Activated naive CD8-positive, alpha-beta T cell treated with anti-CD3 and anti-CD28 coated beads for 36 hours (primary cell): Measurements from ENCODE around the gene PQBP1. TPM values are rescaled to one million over a fixed set of nuclear protein-coding genes. Genes with fewer than 3 reads are reported as not detected.

Experiments used
- DNase-seq: peaks from one replicate; pipeline ENCODE4 v3.0.0; 2021
- H3K27ac Mint-ChIP-seq: one replicate; pipeline ENCODE4 v1.8.0; 2022; ENCODE audit warnings: mild to moderate bottlenecking, moderate library complexity, mixed read lengths
- H3K27me3 Mint-ChIP-seq: one replicate; pipeline ENCODE4 v1.8.0; 2022; ENCODE audit warnings: mild to moderate bottlenecking, mixed read lengths
- H3K36me3 Mint-ChIP-seq: one replicate; pipeline ENCODE4 v1.8.0; 2021; ENCODE audit warnings: mild to moderate bottlenecking, mixed read lengths
- H3K4me1 Mint-ChIP-seq: one replicate; pipeline ENCODE4 v1.8.0; 2021; ENCODE audit warnings: mixed read lengths
- H3K4me3 Mint-ChIP-seq: one replicate; pipeline ENCODE4 v1.8.0; 2022; ENCODE audit warnings: mild to moderate bottlenecking, moderate library complexity, mixed read lengths
- H3K9me3 Mint-ChIP-seq: one replicate; pipeline ENCODE4 v1.8.0; 2022; ENCODE audit warnings: mixed read lengths
- total RNA-seq, 2 experiments: library from RNA; stranded (reverse); gene quantifications; one replicate each; pipeline ENCODE4 v1.2.3, GENCODE V29; 2021

The PQBP1 gene
- total RNA-seq, 2 experiments from 2014 or later, result 84.3 to 85.7 TPM

DNA sequence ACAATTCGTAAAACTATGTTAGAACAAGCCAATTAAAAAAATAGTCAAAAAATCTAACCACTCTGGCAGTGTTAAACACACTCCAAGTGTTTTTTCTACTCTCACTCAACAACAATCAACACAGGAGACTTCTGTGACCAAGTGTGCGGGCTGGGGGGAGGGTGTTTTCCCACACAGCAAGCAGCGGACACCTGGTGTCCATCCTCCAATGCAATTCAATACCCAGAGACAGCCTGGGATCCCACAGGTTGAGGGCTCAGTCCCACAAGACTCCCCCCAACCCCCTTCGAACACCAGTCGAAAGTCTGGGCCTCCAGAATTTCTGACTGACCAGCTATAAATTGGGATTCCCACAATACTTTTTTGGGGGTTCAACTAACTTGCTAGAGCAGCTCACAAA is 29.4 kb downstream of the PQBP1 start:
- no peaks in the 10 kb centered on the region for H3K9me3 Mint-ChIP-seq

DNA sequence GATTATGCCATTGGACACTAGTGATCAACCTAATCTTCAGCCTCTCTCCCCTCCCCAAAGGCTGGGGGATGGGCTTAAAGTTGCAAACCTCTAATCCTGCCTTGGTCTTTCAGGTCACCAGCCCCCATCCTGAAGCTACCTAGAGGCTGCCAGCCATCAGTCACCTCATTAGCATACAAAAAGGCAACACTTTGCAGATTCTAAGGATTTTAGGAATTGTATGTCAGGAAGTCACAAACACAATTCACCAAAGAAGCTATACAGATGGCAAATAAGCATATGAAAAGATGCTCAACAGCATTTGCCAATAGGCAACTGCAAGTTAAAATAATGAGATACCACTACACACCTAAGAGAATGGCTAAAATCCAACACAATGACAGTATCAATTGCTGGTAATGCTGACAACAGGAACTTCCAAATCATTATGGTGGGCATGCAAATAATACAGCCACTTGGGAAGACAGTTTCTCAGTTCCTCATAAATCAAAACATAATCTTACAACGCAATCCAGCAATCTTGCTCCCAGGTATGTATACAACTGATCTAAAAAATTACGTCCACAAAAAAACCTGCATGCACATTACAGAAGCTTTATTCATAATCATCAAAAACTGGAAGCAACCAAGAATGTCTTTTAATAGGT is 30.1 kb downstream of the PQBP1 start:
- no peak overlapping the region for H3K27ac Mint-ChIP-seq
- peaks cover 17% of the 10 kb centered on the region for H3K4me1 Mint-ChIP-seq
- no peak for DNase-seq
- no peaks in the 10 kb centered on the region for H3K27me3 Mint-ChIP-seq
- no peaks in the 10 kb centered on the region for H3K9me3 Mint-ChIP-seq
- no peak overlapping the region for H3K4me3 Mint-ChIP-seq
- H3K36me3 Mint-ChIP-seq, result peaks cover 26% of the 10 kb centered on the region

More for the DNA sequence above, 29.4 kb downstream of the PQBP1 start:
- no peak for DNase-seq
- H3K4me1 Mint-ChIP-seq, result peaks cover 19% of the 10 kb centered on the region
- H3K27me3 Mint-ChIP-seq, result no peaks in the 10 kb centered on the region
- peaks cover 27% of the 10 kb centered on the region for H3K36me3 Mint-ChIP-seq
- H3K4me3 Mint-ChIP-seq, result no peak overlapping the region
- H3K27ac Mint-ChIP-seq, result no peak overlapping the region

DNA sequence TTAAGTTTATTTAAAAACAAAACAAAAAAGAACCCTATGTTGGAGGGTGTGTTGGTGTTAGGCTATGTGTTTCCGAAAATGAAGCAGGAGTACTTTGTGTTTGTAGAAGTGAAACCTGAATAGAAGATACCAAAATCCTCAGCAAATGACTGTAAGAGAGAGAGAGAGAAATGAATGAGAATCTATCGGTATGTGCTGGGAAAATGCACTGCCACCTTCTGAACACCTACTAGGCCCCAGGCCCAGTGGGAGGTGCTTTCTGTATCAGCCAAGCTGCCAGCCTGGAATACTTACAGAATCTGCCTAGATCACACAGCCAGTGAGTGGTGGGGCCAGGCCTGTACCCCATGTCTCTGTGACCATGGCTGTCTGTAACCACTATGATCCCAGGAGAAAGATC is 36.0 kb downstream of the PQBP1 start:
- Mint-ChIP-seq H3K36me3 (peaks cover 56% of the 10 kb centered on the region), H3K27ac (peak overlapping the region; percentile 99), H3K27me3 (no peaks in the 10 kb centered on the region), H3K9me3 (no peaks in the 10 kb centered on the region), H3K4me3 (peak overlapping the region; percentile 47), H3K4me1 (peaks cover 43% of the 10 kb centered on the region)
- no peak for DNase-seq

DNA sequence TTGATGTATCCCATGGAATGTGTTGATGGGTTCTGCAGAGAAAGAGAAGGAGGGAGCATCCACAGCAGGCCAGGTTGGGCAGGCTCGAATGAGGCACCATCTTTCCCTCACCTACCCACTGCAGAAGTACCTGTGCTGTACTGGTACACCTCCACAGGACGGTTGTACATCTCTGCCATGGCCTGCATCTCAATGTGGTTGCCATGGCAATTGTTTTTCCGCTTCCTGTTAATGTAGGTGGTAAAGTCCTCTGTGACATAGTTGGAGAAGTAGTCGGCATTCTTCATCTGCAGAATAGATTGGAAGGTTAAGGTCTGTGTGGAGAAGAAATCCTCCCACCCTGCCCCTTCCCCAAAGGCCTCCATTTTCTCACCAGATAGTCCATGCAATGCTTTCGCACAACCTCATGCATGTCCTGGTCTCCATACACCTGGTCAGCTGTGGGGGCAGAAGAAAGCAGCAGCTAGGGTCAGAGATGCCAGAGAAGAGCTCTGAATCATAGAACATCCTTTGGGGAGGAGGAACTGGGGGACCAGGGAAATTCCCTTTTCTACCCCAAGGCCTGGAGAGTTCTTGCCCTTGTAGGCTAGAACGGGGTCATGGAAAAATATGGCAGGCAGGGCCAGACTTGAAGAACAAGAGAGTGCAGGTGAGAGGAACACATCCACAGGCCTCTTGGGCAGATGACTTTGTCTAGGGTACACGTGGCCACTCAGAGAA is 37.0 kb downstream of the PQBP1 start:
- H3K36me3 Mint-ChIP-seq, result peaks cover 59% of the 10 kb centered on the region
- H3K4me3 Mint-ChIP-seq, result peak overlapping the region; percentile 55
- peak overlapping the region; percentile 99 for H3K27ac Mint-ChIP-seq
- peaks cover 53% of the 10 kb centered on the region for H3K4me1 Mint-ChIP-seq
- DNase-seq, result no peak
- no peaks in the 10 kb centered on the region for H3K27me3 Mint-ChIP-seq
- H3K9me3 Mint-ChIP-seq, result no peaks in the 10 kb centered on the region

DNA sequence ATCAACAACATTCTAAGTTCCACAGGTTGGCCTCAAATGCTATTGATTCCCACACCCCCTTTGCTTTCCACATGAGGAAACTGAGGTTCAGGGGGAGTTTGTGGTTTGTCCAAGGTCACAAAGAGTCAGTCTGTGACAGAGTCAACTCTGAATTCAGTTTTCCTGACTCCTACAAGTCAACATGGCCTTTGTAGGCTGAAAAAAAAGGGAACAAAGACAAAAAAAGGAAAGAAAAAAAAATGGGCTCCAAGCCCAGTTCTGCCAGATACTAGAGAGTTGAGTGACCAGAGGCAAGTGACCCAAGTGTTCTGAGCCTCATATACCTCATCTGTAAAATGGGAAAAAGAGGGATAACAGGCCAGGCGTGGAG is 37.6 kb downstream of the PQBP1 start:
- DNase-seq, result no peak
- Mint-ChIP-seq H3K4me3 (peak overlapping the region; percentile 55), H3K27ac (peak overlapping the region; percentile 99), H3K36me3 (peaks cover 60% of the 10 kb centered on the region), H3K4me1 (peaks cover 57% of the 10 kb centered on the region), H3K9me3 (no peaks in the 10 kb centered on the region), H3K27me3 (no peaks in the 10 kb centered on the region)

DNA sequence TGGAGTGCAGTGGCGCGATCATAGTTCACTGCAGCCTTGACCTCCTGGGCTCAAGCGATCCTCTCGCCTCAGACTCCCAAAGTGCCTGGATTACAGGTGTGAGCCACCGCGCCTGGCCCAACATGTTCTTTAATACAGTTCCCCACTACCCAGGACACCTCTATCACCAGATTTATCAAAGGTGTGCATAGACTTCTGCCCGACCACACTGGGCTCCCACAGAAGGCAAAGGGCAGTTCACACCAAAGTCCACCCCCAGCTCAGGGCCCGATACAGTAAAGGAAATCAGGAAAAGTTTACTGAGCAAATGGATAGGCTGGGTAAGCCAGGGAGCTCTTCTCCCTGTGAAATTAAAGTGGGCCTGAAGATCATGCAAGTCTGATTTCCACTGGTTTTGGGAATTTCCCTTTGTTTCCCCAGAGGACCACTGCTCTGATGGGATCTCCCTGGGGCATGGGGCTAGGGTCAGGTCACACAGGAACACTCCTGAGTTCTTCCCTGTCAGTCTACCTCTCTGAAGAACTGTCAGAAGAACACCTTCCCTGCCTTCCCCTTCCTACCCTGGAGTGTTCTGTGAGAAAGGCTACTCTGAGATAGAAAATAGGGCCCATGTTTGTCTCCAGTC is 38.8 kb downstream of the PQBP1 start:
- H3K4me1 Mint-ChIP-seq, result peaks cover 66% of the 10 kb centered on the region
- H3K36me3 Mint-ChIP-seq, result peaks cover 60% of the 10 kb centered on the region
- H3K27ac Mint-ChIP-seq, result peak overlapping the region; percentile 99
- H3K4me3 Mint-ChIP-seq, result peak overlapping the region; percentile 81
- peaks cover under 1% of the 10 kb centered on the region for H3K9me3 Mint-ChIP-seq
- no peaks in the 10 kb centered on the region for H3K27me3 Mint-ChIP-seq
- DNase-seq, result no peak

DNA sequence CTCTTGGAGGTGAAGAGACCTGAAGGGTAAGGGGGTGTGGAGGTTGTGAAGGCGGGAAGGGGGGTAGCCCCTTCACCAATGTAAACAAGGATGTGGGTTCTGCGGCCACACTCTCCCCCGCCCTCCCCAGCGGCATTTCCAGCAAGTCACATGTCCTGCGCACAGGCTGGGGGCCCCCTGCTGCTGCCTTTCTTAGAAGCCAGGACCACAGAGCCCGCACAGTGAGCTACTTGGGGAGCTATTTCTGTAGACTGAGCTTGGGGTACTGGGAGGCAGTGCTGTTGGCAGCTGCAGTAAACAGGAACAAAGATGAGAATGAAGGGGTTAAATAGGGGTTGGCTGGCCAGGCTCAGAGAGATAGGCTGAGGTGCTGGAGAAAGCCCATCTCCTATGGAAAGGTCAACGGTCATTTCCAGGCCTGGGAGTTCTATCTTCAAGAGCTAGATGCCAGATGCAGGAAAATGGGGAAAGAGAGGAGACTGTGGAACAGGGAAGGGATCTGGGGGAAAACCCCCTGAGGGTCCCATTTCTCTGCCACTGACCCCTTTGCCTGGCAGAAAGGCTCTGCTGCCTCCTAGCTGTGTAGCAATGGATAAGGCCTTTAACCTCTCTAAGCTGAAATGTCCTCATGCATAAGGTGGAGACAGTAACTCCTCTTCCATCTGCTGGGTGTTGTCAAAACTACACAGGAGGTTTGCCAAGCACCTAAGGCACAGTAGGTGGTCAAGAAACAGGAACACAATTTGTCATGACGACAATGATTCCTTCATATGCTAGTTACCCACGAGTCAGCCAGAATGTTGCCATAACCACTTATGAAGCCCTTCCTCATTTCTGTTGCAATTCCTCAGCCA is 39.6 kb downstream of the PQBP1 start:
- Mint-ChIP-seq H3K4me3 (peak overlapping the region; percentile 81), H3K9me3 (peaks cover 2% of the 10 kb centered on the region), H3K27ac (peak overlapping the region; percentile 99), H3K36me3 (peaks cover 67% of the 10 kb centered on the region), H3K4me1 (peaks cover 73% of the 10 kb centered on the region), H3K27me3 (no peaks in the 10 kb centered on the region)
- DNase-seq, result peak; percentile 88

DNA sequence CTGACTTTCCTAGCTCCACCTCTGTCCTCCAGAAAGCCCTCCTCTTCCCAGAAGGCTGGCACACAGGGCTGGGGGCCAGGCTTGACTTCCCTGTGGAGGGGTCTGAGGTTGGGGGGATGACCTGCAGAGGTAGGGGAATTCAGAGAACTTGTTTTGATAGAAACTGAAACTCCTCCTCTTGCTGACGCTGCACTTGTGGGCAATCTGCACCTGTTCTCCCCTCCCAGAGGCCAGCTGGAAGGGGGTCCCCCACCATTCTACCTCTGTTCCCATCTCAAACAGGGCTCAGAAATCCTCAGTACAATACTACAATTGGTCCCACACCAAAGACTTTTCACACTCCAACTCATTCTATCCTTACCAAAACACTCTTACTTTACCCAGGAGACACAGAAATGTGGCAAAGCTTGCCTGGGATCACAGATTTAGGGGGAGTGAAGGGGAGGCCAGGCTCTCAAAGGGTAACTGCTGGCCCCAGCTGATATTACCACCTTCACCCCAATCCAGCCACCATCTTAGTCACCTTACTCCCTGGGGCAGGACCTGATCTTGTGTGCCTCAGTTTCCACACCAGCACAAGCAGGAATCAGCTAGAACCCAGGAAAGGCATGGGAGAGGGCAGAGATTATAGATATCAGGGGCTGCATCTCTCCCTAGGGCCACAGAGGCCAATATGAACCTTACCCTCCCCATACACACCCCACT is 41.1 kb downstream of the PQBP1 start:
- Mint-ChIP-seq H3K9me3 (peaks cover 2% of the 10 kb centered on the region), H3K4me3 (peak overlapping the region; percentile 60), H3K36me3 (peaks cover 72% of the 10 kb centered on the region), H3K4me1 (peaks cover 82% of the 10 kb centered on the region), H3K27me3 (no peaks in the 10 kb centered on the region), H3K27ac (peak overlapping the region; percentile 99)
- peak; percentile 79 for DNase-seq

DNA sequence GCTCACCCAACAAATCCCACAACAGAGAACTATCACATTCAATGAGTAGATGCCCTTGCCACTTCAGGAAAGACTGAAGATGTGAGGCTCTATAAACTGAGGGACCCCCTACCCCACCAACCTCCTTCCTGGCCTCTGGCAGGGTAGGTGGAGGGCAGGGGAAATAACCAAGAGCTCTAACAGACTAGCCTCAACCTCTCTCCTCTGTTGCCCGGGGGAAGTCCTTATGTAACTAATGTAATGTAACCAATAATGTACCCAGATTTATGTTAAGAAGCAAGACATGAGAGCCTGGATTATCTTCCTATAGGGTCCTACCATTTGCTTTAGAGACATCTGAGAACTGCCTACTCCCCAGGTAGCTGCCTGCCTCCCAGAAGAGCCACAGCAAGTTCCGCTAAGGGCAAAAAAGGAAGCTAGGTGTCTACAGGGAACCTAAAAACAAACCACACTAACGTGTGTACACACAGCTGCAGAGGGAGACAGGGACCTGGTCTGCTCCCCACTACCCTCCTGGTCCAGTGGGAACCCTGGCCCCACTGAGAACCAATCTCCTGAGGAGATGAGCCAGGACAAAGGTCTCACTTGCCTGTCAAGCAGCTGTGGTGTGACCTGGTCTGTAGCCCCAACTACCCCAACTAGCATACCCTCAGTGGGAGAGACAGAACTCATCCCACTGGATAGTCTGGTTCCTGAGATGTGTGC is 41.9 kb downstream of the PQBP1 start:
- Mint-ChIP-seq H3K27me3 (no peaks in the 10 kb centered on the region), H3K4me1 (peaks cover 79% of the 10 kb centered on the region), H3K9me3 (peaks cover 2% of the 10 kb centered on the region), H3K27ac (peak overlapping the region; percentile 99), H3K36me3 (peaks cover 64% of the 10 kb centered on the region), H3K4me3 (peak overlapping the region; percentile 60)
- DNase-seq, result no peak

DNA sequence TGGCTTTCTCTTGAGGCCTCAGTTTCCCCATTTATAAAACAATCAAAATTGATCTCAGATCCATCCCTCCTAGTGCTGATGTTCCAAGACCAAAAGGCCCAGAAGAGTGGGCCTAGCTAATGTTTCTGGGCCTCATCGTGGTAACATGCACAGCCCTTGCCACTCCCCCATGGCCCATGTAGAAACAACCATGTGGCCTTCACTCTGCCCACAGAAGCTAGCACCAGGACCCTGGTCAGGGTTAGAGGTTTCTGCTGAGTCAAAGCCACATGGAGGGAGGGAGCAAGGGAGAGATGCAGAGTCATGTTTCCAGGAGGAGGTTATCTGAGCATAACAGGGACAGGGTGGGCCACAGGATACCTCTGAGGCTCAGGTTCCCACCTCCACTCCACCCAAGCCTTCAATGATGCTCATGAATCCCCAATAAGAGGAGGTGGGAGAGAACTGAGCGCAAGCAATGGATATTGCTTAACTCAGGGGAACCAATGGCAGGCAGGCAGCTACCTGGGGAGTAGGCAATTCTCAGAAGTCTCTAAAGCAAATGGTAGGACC is 42.8 kb downstream of the PQBP1 start:
- Mint-ChIP-seq H3K27me3 (no peaks in the 10 kb centered on the region), H3K4me3 (no peak overlapping the region), H3K27ac (peak overlapping the region; percentile 99), H3K36me3 (peaks cover 58% of the 10 kb centered on the region), H3K4me1 (peaks cover 71% of the 10 kb centered on the region), H3K9me3 (peaks cover 2% of the 10 kb centered on the region)
- no peak for DNase-seq

DNA sequence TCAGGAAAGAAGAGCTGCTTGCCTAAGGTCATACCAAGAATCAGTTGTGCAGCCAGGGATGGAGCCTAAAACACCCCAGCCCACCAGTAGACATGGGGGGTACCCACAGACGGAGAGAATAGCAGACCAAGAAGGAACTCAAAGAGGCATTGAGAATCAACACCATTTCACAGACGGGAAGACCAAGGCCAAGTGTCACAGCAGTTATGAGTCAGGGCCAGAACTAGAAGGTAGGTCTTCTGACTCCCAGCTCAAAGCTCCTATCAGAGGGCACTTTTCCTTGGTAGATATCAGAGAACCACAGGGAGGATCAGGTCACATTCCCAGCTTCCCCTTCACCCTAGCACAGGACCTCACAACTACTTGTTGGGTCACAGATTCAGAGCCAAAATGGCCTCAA is 45.2 kb downstream of the PQBP1 start:
- Mint-ChIP-seq H3K27ac (peak overlapping the region; percentile 99), H3K36me3 (peaks cover 39% of the 10 kb centered on the region), H3K27me3 (no peaks in the 10 kb centered on the region), H3K4me1 (peaks cover 62% of the 10 kb centered on the region), H3K4me3 (peak overlapping the region; percentile 57), H3K9me3 (peaks cover 2% of the 10 kb centered on the region)
- DNase-seq, result no peak

DNA sequence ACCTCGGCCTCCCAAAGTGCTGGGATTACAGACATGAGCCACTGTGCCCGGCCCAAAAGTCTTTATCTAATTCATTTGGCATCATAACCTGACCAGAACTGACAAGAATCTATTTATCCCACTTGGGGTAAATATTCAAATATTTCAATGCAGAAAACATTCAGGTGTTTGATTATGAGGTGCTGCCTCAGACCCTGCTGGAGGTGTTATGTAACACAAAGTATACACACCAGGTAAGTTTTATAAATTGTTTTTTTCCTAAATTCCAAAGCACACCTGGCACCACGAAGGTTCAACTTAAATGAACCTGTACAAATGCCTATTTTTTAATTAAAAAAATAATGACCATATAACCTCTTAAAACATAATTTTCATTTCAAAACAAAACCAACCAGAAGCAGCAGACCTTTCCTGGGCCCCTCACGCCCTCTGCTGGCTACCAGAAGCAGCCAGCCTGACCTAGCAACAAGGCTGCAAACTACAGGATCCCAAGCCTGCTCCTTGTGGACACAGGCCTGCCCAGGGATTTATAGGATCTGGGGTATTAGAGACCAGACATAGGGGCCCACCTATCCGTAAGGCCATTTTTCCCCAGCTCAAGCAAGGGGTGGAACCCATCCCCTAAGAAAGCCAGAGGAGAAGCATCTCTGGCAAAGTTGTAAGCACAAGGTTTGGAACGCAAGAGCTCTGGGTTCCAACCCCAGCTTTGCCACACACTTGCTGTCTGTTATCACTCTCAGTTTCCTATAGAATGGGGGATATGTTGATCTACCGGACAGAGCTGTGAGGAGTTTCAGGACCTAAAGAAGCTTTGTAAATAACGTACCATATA is 48.0 kb downstream of the PQBP1 start:
- H3K4me3 Mint-ChIP-seq, result peak overlapping the region; percentile 14

DNA sequence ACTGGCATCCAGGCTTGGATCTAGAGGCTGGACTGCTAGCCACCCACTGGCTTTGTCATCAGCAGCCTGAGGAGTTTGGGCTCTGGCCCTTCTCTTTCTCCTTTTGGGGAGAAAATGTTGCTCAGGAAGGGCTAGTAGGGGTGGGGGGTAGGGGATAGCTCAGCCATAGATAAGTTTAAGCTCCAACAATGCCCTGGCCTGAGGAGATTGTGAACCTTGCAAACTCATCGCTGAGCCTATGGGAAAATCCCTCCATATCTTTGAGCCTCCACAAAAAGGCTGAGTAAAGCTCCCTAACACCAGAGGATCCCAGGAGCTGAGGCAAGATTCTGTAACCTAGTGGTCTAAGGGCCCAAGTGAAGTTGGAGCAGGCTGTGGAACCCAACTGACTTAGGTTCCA is 50.9 kb downstream of the PQBP1 start:
- H3K27me3 Mint-ChIP-seq, result no peaks in the 10 kb centered on the region
- no peaks in the 10 kb centered on the region for H3K9me3 Mint-ChIP-seq
- no peak overlapping the region for H3K4me3 Mint-ChIP-seq
- peaks cover 13% of the 10 kb centered on the region for H3K36me3 Mint-ChIP-seq
- H3K27ac Mint-ChIP-seq, result no peak overlapping the region
- peaks cover 30% of the 10 kb centered on the region for H3K4me1 Mint-ChIP-seq
- DNase-seq, result no peak

More for the DNA sequence above, 48.0 kb downstream of the PQBP1 start:
- Mint-ChIP-seq H3K4me1 (peaks cover 41% of the 10 kb centered on the region), H3K9me3 (peaks cover 2% of the 10 kb centered on the region), H3K36me3 (peaks cover 29% of the 10 kb centered on the region), H3K27ac (peak overlapping the region; percentile 75), H3K27me3 (no peaks in the 10 kb centered on the region)
- DNase-seq, result no peak
